Esophagus squamous epithelium (tissue), 4 donors: ENCODE data around the gene GIPC2.

Experiments
- POLR2A ChIP-seq, 4 donors: fragments of 450-650 bp; IDR thresholded peaks; one replicate each; pipeline ENCODE4 v1.6.1; 2017; ENCODE audit warnings: antibody characterized with exemption in 4 of 4, mild to moderate bottlenecking in 4 of 4, moderate library complexity in 3 of 4
- TF ChIP-seq, protein P1 (sequence below), 6 experiments: fragments of 450-650 bp in 4 of 6; fragments of 200-600 bp in 2 of 6; sonication (generic) in 2 of 6; IDR thresholded peaks; one replicate each; pipeline ENCODE4 v1.5.1; 2016 to 2019; ENCODE audit warnings: antibody characterized with exemption in 6 of 6, mild to moderate bottlenecking in 4 of 6, moderate library complexity in 4 of 6

DNA sequence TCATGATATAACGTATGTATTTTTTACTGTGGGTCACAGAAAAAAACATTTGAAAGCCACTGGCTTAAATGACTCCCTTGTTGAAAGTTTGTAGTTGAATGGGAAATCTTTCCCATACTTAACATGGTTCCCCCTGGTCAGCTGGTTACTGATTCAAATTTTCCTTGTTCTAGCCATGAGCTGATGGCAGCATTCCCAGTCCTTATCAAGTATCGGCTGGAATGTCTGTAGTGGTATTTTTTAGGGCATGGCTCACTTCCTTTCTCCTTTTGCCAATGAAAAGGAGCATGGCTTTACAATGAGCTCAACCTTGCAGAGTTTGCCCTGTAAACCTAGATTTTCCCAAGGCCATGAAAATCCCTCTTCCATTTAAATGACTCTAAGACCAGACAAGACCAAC, 55.7 kb downstream of the GIPC2 start:
- TF ChIP-seq, protein P1, sequence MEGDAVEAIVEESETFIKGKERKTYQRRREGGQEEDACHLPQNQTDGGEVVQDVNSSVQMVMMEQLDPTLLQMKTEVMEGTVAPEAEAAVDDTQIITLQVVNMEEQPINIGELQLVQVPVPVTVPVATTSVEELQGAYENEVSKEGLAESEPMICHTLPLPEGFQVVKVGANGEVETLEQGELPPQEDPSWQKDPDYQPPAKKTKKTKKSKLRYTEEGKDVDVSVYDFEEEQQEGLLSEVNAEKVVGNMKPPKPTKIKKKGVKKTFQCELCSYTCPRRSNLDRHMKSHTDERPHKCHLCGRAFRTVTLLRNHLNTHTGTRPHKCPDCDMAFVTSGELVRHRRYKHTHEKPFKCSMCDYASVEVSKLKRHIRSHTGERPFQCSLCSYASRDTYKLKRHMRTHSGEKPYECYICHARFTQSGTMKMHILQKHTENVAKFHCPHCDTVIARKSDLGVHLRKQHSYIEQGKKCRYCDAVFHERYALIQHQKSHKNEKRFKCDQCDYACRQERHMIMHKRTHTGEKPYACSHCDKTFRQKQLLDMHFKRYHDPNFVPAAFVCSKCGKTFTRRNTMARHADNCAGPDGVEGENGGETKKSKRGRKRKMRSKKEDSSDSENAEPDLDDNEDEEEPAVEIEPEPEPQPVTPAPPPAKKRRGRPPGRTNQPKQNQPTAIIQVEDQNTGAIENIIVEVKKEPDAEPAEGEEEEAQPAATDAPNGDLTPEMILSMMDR (IDR thresholded peaks at IDR 0.05) = no peak
- TF ChIP-seq POLR2A (IDR thresholded peaks at IDR 0.05) = no peak
